Occipital lobe (tissue), 3 donors: ENCODE results near the gene ASPN. TPM values are rescaled to one million over a fixed set of nuclear protein-coding genes. Genes with fewer than 3 reads are reported as not detected.
"Not testable (repeated sequence)": the region's sequence is repeated elsewhere in the genome, so short reads cannot be mapped to it uniquely, and the experiment has no call there.

Experiments
- DNase-seq: peaks from one replicate; lab custom pipeline; 2025; lab: John Stamatoyannopoulos, UW
- small RNA-seq: library from RNA; depleted of rRNA; stranded (forward); fragments of <200 nt; gene quantifications from one replicate; pipeline ENCODE3, GENCODE V24; 2014
- total RNA-seq: library from RNA; depleted of rRNA; stranded (reverse); fragments of >200 nt; gene quantifications from one replicate; pipeline ENCODE4 v1.2.3, GENCODE V29; 2014

The ASPN gene
- total RNA-seq, 1 donor from 2014 or later, result 7.8 TPM

- no peak for DNase-seq
Measured at GRCh38 chr9:92422611-92423338, 59.5 kb downstream of the ASPN start.

- no peak for DNase-seq
Measured at GRCh38 chr9:92414566-92414965, 67.7 kb downstream of the ASPN start.

DNA sequence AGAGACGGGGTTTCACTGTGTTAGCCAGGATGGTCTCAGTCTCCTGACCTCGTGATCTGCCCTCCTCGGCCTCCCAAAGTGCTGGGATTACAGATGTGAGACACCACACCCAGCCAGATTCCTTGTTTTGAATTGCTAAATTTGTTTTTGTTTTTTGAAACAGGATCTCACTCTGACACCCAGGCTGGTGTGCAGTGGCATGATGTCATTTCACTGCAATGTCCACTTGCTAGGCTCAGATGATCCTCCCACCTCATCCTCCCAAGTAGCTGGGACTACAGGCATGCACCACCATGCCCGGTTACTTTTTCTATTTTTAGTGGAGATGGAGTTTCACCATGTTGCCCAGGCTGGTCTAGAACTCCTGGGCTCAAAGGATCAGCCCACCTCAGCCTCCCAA is 71.1 kb downstream of the ASPN start:
- not testable (repeated sequence) for DNase-seq

- no peak for DNase-seq
Measured at GRCh38 chr9:92408747-92409478, 73.4 kb downstream of the ASPN start.

- no peak for DNase-seq
Measured at GRCh38 chr9:92407818-92408217, 74.5 kb downstream of the ASPN start.

DNA sequence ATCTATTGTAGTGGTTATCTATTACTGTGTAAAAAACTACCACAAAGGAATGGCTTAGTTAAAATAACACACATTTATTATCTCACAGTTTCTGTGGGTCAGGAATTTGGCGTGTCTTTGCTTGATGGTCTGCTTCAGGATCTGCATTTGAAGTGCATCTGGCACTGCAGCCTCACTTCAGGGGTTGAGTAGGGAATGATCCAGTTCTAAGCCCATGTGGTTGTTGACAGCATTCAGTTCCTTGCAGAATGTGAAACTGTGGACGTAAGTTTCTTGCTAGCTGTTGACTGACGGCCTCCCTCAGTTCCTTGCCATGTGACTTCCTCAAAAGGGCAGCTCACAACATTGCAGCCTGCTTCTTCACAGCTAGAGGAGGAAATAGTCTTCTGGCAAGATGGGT is 75.8 kb downstream of the ASPN start:
- no peak for DNase-seq

Small RNAs within 50 kb of the gene (small RNA-seq; reads per million reads assigned to genes)
- gene MIR4670, result not detected

Other genes starting within 250 kb of the ASPN start
- 154 TPM for gene IARS1, start 188.8 kb downstream of the ASPN start, total RNA-seq
- gene NOL8, start 157.2 kb downstream of the ASPN start, total RNA-seq, result 18.2 TPM
- 8.6 TPM for gene CENPP, start 156.6 kb downstream of the ASPN start, total RNA-seq
- 15.1 TPM for gene OGN, start 77.9 kb downstream of the ASPN start, total RNA-seq
- gene OMD, start 58.0 kb downstream of the ASPN start, total RNA-seq, result 2.5 TPM
- 5.6 TPM for gene ECM2, start 53.5 kb upstream of the ASPN start, total RNA-seq
- 16.1 TPM for gene IPPK, start 187.6 kb upstream of the ASPN start, total RNA-seq